Endometrial microvascular endothelial cells (primary cell): Measurements from ENCODE around the gene GNGT1. TPM values are rescaled to one million over a fixed set of nuclear protein-coding genes. Genes with fewer than 3 reads are reported as not detected.

Experiments
- in situ Hi-C: cut with HindIII; loops from 2 replicates; pipeline ENCODE4 v1.10.0; 2017; ENCODE audit warnings: low sequenced_read_pairs, low pct_unique_long_range_greater_than_20kb; ENCODE audit errors: inconsistent ontology term
- total RNA-seq: library from RNA; depleted of rRNA; stranded (reverse); fragments of >200 nt; gene quantifications from one replicate; pipeline ENCODE4 v1.2.3, GENCODE V29; 2015; ENCODE audit errors: inconsistent ontology term

The GNGT1 gene
- not detected for total RNA-seq

GRCh38 chr7:93906267-93906666 lies at the start of gene GNGT1:
Gene GNGT1 (plus strand): TSS chr7:93906567. CDS start chr7:93906747, 180 bp downstream.
- in situ Hi-C loops, result loop anchor here (25.0 kb wide), 1 partner anchor 281 kb away; no protein-coding TSS in a partner anchor

GRCh38 chr7:93858857-93859256 lies 47.5 kb upstream of the GNGT1 start:
- in situ Hi-C loops, result no loop called here

- in situ Hi-C loops, result no loop called here
Measured at GRCh38 chr7:93860261-93860660, 46.1 kb upstream of the GNGT1 start.

- in situ Hi-C loops, result no loop called here
Measured at GRCh38 chr7:93861325-93861949, 44.9 kb upstream of the GNGT1 start.

GRCh38 chr7:93862651-93863050 lies 43.7 kb upstream of the GNGT1 start:
- in situ Hi-C loops, result no loop called here

- in situ Hi-C loops, result no loop called here
Measured at GRCh38 chr7:93866886-93867285, 39.5 kb upstream of the GNGT1 start.

GRCh38 chr7:93873998-93874574 lies 32.3 kb upstream of the GNGT1 start:
- in situ Hi-C loops, result no loop called here

GRCh38 chr7:93877742-93878141 lies 28.6 kb upstream of the GNGT1 start:
- in situ Hi-C loops, result no loop called here

- in situ Hi-C loops, result no loop called here
Measured at GRCh38 chr7:93879356-93879755, 27.0 kb upstream of the GNGT1 start.

- in situ Hi-C loops, result no loop called here
Measured at GRCh38 chr7:93882468-93882867, 23.9 kb upstream of the GNGT1 start.

GRCh38 chr7:93883078-93883916 lies 23.1 kb upstream of the GNGT1 start:
- in situ Hi-C loops, result no loop called here

GRCh38 chr7:93883917-93884345 lies 22.4 kb upstream of the GNGT1 start:
- in situ Hi-C loops, result no loop called here

GRCh38 chr7:93884541-93884940 lies 21.8 kb upstream of the GNGT1 start:
- in situ Hi-C loops, result no loop called here

GRCh38 chr7:93889261-93889660 lies 17.1 kb upstream of the GNGT1 start:
- in situ Hi-C loops, result no loop called here

- in situ Hi-C loops, result no loop called here
Measured at GRCh38 chr7:93890041-93890463, 16.3 kb upstream of the GNGT1 start.

- in situ Hi-C loops, result no loop called here
Measured at GRCh38 chr7:93890464-93891068, 15.8 kb upstream of the GNGT1 start, which contains the start of gene TFPI2. Gene TFPI2 (minus strand): TSS chr7:93890753. CDS start chr7:93890678, 75 bp downstream.

- in situ Hi-C loops, result no loop called here
Measured at GRCh38 chr7:93894426-93894825, 11.9 kb upstream of the GNGT1 start.

GRCh38 chr7:93894966-93895640 lies 11.3 kb upstream of the GNGT1 start:
- in situ Hi-C loops, result no loop called here
